Neural progenitor cell (in vitro differentiated cells): ENCODE data around the gene KCNK17.

ENCODE experiments used
- EZH2 ChIP-seq: fragments of 200-600 bp; sonication (generic); IDR thresholded peaks from 2 replicates; pipeline ENCODE4 v1.6.1; 2017; ENCODE audit warnings: antibody characterized with exemption, mild to moderate bottlenecking, moderate library complexity
- TF ChIP-seq, protein P1 (sequence below): fragments of 200-600 bp; sonication (generic); IDR thresholded peaks from 2 replicates; pipeline ENCODE4 v1.5.1; 2017; ENCODE audit warnings: antibody characterized with exemption, mild to moderate bottlenecking

DNA sequence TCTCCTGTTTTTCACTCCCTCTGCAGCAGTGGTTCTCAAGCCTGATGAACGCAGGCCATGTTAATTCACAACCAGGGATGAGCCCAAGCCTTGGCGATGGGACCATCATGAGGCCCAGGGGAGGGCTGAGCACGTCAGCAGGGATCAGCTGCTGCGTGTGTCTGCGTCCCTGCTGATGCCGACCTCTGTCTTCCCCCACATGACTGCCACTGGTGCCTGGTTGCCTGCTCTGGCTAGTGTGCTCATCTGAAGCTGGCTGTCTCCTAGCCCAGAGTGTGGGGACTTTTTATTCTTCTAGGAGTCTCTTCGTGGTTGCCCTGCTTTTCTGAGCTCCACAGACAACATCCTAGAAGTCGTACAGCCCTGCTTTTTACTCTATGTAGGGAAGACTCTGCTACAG is 49.1 kb upstream of the KCNK17 start:
- TF ChIP-seq, protein P1, sequence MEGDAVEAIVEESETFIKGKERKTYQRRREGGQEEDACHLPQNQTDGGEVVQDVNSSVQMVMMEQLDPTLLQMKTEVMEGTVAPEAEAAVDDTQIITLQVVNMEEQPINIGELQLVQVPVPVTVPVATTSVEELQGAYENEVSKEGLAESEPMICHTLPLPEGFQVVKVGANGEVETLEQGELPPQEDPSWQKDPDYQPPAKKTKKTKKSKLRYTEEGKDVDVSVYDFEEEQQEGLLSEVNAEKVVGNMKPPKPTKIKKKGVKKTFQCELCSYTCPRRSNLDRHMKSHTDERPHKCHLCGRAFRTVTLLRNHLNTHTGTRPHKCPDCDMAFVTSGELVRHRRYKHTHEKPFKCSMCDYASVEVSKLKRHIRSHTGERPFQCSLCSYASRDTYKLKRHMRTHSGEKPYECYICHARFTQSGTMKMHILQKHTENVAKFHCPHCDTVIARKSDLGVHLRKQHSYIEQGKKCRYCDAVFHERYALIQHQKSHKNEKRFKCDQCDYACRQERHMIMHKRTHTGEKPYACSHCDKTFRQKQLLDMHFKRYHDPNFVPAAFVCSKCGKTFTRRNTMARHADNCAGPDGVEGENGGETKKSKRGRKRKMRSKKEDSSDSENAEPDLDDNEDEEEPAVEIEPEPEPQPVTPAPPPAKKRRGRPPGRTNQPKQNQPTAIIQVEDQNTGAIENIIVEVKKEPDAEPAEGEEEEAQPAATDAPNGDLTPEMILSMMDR: no peak
- no peak for TF ChIP-seq EZH2
